BE2C (cell line): ENCODE results near the gene ZNF507.
"Not testable (repeated sequence)": the region's sequence is repeated elsewhere in the genome, so short reads cannot be mapped to it uniquely, and the experiment has no call there.

Experiments
- DNase-seq: peaks from one replicate; pipeline ENCODE4 v3.0.0-alpha.2; 2020
- H3K27me3 ChIP-seq: fragments of 250-450 bp; sonication (Bioruptor Pico); 2 replicates; pipeline ENCODE4 v1.5.1; 2020; ENCODE audit warnings: mild to moderate bottlenecking
- H3K36me3 ChIP-seq: fragments of 250-450 bp; sonication (Bioruptor Pico); 2 replicates; pipeline ENCODE4 v1.5.1; 2020; ENCODE audit warnings: mild to moderate bottlenecking
- H3K4me1 ChIP-seq: fragments of 250-450 bp; sonication (Bioruptor Pico); 2 replicates; pipeline ENCODE4 v1.5.1; 2020
- H3K4me3 ChIP-seq: 2 replicates; pipeline ENCODE4 v1.5.1; 2011; ENCODE audit warnings: low read depth, low read length
- H3K9me3 ChIP-seq: fragments of 250-450 bp; sonication (Bioruptor Pico); 2 replicates; pipeline ENCODE4 v1.5.1; 2020
- TF ChIP-seq, protein P1 (sequence below): IDR thresholded peaks from 2 replicates; pipeline ENCODE4 v1.5.1; 2012; ENCODE audit warnings: mild to moderate bottlenecking, low read depth, low read length

The ZNF507 gene

DNA sequence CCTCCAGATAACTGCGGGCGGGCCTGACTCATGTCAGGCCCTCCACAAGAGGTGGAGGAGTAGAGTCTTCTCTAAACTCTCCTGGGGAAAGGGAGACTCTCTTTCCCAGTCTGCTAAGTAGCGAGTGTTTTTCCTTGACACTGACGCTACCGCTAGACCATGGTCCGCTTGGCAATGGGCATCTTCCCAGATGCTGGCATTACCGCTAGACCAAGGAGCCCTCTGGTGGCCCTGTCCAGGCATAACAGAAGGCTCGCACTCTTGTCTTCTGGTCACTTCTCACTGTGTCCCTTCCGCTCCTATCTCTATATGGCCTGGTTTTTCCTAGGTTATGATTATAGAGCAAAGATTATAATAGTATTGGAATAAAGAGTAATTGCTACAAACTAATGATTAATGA is 31.7 kb downstream of the ZNF507 start:
- DNase-seq, result peak; percentile 27
- H3K36me3 ChIP-seq, result peaks cover 26% of the 10 kb centered on the region
- H3K27me3 ChIP-seq, H3K9me3 ChIP-seq, H3K4me1 ChIP-seq, H3K4me3 ChIP-seq: not testable (repeated sequence)
- TF ChIP-seq, protein P1, sequence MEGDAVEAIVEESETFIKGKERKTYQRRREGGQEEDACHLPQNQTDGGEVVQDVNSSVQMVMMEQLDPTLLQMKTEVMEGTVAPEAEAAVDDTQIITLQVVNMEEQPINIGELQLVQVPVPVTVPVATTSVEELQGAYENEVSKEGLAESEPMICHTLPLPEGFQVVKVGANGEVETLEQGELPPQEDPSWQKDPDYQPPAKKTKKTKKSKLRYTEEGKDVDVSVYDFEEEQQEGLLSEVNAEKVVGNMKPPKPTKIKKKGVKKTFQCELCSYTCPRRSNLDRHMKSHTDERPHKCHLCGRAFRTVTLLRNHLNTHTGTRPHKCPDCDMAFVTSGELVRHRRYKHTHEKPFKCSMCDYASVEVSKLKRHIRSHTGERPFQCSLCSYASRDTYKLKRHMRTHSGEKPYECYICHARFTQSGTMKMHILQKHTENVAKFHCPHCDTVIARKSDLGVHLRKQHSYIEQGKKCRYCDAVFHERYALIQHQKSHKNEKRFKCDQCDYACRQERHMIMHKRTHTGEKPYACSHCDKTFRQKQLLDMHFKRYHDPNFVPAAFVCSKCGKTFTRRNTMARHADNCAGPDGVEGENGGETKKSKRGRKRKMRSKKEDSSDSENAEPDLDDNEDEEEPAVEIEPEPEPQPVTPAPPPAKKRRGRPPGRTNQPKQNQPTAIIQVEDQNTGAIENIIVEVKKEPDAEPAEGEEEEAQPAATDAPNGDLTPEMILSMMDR, result peak; percentile 44

DNA sequence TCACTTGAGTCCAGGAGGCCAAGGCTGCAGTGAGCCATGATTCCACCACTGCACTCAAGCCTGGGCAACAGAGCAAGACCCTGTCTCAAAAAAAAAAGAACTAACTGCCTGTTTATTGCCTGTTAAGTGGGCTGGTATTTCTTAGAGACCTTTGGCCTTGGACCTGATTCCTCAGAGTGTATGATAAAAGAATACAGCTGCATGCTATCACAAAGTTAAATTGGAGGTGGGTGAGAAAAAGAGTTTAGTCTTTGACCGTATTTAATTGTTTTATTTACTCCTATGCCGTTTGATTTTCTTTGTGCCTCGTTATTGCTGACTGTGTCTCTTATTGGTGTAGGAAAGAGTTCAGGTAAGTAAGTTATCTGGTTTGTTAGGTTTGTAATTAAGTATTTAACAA is 34.9 kb downstream of the ZNF507 start:
- TF ChIP-seq, protein P1, result no peak
- Histone ChIP-seq H3K4me1 (no peaks in the 10 kb centered on the region), H3K4me3 (no peak overlapping the region), H3K9me3 (no peaks in the 10 kb centered on the region), H3K27me3 (no peaks in the 10 kb centered on the region), H3K36me3 (peaks cover 29% of the 10 kb centered on the region)
- no peak for DNase-seq

DNA sequence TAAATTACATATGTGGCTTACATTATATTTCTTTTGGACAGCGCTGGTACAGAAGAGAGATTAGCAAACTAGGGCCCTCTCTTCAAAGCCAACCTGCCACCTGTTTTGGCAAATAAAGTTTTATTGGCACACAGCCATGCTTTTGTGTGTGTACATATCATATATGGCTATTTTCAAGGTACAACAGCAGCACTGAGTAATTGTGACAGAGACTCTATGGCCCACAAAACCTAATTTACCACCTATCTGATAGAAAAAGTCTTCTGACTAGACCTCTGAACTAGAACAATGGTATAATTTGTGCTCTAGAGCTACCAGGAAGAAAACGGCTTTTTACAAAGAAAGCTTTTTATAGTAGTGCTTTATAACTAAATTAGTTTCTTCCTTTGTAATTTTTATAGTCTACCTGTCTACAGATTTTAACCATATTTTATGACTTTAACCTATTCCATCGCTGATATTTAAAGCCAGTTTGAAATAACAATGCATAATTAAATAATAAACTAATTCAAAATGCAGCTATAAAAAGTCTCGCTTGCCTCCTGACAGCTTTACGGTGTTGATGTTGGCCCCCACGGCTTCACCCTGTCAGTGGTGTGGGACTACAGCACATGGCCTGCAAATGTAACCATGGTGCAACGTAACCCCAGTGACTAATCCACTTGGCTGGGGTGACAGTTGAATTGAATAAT is 42.4 kb downstream of the ZNF507 start:
- H3K4me3 ChIP-seq, result no peak overlapping the region
- H3K9me3 ChIP-seq, result no peaks in the 10 kb centered on the region
- no peaks in the 10 kb centered on the region for H3K27me3 ChIP-seq
- peaks cover 4% of the 10 kb centered on the region for H3K36me3 ChIP-seq
- no peaks in the 10 kb centered on the region; the same call in 1 of the 2 replicates for H3K4me1 ChIP-seq
- DNase-seq, result no peak
- TF ChIP-seq, protein P1, result no peak

GRCh38 chr19:32388393-32388855 is 43.0 kb downstream of the ZNF507 start:
- no peaks in the 10 kb centered on the region; the same call in none of the 2 replicates for H3K36me3 ChIP-seq
- TF ChIP-seq, protein P1, result no peak
- no peaks in the 10 kb centered on the region; the same call in 1 of the 2 replicates for H3K4me1 ChIP-seq
- H3K9me3 ChIP-seq, result no peaks in the 10 kb centered on the region
- no peak overlapping the region for H3K4me3 ChIP-seq
- H3K27me3 ChIP-seq, result no peaks in the 10 kb centered on the region
- no peak for DNase-seq

DNA sequence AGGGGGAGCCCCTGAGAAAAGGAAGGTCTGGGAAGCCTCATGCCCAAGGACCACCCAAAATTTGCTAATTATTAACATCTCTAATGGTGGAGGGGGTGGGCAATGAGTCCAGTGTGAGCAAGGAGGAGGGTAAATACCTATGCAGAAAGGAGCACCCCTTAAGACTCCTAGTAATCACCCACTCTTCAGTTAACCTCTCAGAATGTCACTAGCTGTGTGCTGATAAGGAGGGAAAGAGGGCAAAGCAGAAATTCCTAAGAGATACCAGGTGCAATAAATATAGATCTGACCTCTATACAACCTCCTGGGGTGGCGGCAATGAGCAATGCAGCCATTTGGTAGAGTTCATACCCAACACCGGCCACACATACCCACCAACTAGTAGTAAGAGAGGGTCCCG is 47.5 kb downstream of the ZNF507 start:
- Histone ChIP-seq H3K4me3 (no peak overlapping the region), H3K9me3 (no peaks in the 10 kb centered on the region), H3K4me1 (no peaks in the 10 kb centered on the region; the same call in 1 of the 2 replicates), H3K27me3 (no peaks in the 10 kb centered on the region), H3K36me3 (no peaks in the 10 kb centered on the region)
- TF ChIP-seq, protein P1, result no peak
- DNase-seq, result no peak

- Histone ChIP-seq H3K4me1 (no peaks in the 10 kb centered on the region; the same call in 1 of the 2 replicates), H3K36me3 (no peaks in the 10 kb centered on the region), H3K4me3 (no peak overlapping the region), H3K9me3 (no peaks in the 10 kb centered on the region), H3K27me3 (no peaks in the 10 kb centered on the region)
- no peak for DNase-seq
- TF ChIP-seq, protein P1, result no peak
These were observed 50.7 kb downstream of the ZNF507 start for GRCh38 chr19:32396046-32396652.
